ENCODE results near the gene SELENOW. TPM values are rescaled to one million over a fixed set of nuclear protein-coding genes. Genes with fewer than 3 reads are reported as not detected.

The SELENOW gene
- total RNA-seq, 2 experiments from 2014 or later = 94.2 to 133 TPM

DNA sequence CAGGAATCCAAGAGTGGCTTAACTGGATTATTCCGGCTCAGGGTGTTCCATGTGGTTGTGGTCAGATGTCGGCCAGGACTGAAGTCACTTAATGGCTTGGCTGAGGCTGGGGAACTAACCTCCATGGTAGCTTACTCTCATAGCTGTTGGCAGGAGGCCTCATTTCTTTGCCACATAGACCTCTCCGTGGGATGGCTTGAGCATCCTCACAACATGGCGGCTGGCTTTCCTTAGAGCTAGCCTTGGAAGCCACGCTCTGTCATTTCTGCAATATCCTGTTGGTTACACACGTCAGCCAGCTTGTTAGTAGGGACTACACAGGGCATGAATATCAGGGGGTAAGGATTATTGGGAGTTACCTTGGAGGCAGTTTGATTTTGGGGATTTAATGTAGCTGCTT lies 48.3 kb downstream of the SELENOW start:
- Mint-ChIP-seq H3K9me3 (ENCODE audit: low read depth) (no peaks in the 10 kb centered on the region), H3K27ac (no peak overlapping the region), H3K27me3 (peaks cover 4% of the 10 kb centered on the region), H3K4me3 (no peak overlapping the region), H3K36me3 (no peaks in the 10 kb centered on the region), H3K4me1 (no peaks in the 10 kb centered on the region)
- no peak for ATAC-seq
- CTCF ChIA-PET = interaction anchor here (1.7 kb wide), 1 partner anchor 42 kb away, joined by 6 read pairs; no protein-coding TSS in a partner anchor
- no peak for DNase-seq

DNA sequence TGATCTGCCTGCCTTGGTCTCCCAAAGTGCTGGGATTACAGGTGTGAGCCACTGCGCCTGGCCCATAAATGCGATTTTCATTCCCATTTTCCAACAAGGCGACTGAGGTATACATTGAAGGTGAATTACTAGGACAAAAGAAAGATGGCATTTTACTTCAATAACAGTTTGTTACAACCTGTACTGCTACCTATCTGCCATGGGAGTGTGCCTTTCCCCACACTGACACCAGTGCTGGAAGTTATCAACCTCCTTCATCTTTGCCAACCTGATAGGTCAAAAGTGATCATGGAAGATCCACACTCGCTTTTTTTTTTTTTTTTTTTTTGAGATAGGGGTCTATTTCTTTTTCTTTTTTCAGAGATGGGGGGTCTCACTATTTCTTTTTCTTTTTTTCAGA lies 54.2 kb downstream of the SELENOW start:
- Mint-ChIP-seq H3K27me3 (no peaks in the 10 kb centered on the region), H3K4me3 (no peak overlapping the region), H3K27ac (no peak overlapping the region), H3K9me3 (ENCODE audit: low read depth) (no peaks in the 10 kb centered on the region), H3K4me1 (no peaks in the 10 kb centered on the region), H3K36me3 (no peaks in the 10 kb centered on the region)
- ATAC-seq (no peak), DNase-seq (no peak)
- CTCF ChIA-PET = interaction anchor here (0.6 to 0.7 kb wide), 2 partner anchors 10 to 369 kb away, joined by 3 read pairs; no protein-coding TSS in a partner anchor

Other genes with a start within 250 kb of the SELENOW start
- under 1 TPM; 0.32 to 0.40 TPM for gene ZNF541, start 205.6 kb upstream of the SELENOW start, total RNA-seq
- 10 to 100 TPM; 16.6 to 20.7 TPM for gene BICRA, start 169.6 kb upstream of the SELENOW start, total RNA-seq
- under 1 TPM in 1 of 2 experiments, not detected in 1; 0.07 TPM for gene EHD2, start 65.3 kb upstream of the SELENOW start, total RNA-seq
- 100 to 1,000 TPM; 225 to 227 TPM for gene NOP53, start 33.2 kb upstream of the SELENOW start, total RNA-seq
- not detected for gene TPRX1, start 25.8 kb downstream of the SELENOW start, total RNA-seq
- gene CRX, start 43.2 kb downstream of the SELENOW start, total RNA-seq = not detected
- gene TPRX2, start 80.5 kb downstream of the SELENOW start, total RNA-seq = not detected
- gene SULT2A1, start 107.6 kb downstream of the SELENOW start, total RNA-seq = not detected
- gene BSPH1, start 213.5 kb downstream of the SELENOW start, total RNA-seq = not detected
- not detected for gene ELSPBP1, start 215.9 kb downstream of the SELENOW start, total RNA-seq